Astrocyte (in vitro differentiated cells and primary cell): Measurements from ENCODE around the gene ASMTL.

ENCODE experiments used
- EZH2 ChIP-seq: IDR thresholded peaks from 2 replicates; pipeline ENCODE4 v1.6.1; 2012; ENCODE audit warnings: mild to moderate bottlenecking, low read length, inconsistent platforms; ENCODE audit not compliant: insufficient read depth
- TF ChIP-seq, protein P1 (sequence below): IDR thresholded peaks from 2 replicates; pipeline ENCODE4 v1.5.1; 2011; ENCODE audit warnings: low read depth, mild to moderate bottlenecking, inconsistent platforms, low read length, moderate library complexity; ENCODE audit not compliant: insufficient read depth

- TF ChIP-seq, protein P1, sequence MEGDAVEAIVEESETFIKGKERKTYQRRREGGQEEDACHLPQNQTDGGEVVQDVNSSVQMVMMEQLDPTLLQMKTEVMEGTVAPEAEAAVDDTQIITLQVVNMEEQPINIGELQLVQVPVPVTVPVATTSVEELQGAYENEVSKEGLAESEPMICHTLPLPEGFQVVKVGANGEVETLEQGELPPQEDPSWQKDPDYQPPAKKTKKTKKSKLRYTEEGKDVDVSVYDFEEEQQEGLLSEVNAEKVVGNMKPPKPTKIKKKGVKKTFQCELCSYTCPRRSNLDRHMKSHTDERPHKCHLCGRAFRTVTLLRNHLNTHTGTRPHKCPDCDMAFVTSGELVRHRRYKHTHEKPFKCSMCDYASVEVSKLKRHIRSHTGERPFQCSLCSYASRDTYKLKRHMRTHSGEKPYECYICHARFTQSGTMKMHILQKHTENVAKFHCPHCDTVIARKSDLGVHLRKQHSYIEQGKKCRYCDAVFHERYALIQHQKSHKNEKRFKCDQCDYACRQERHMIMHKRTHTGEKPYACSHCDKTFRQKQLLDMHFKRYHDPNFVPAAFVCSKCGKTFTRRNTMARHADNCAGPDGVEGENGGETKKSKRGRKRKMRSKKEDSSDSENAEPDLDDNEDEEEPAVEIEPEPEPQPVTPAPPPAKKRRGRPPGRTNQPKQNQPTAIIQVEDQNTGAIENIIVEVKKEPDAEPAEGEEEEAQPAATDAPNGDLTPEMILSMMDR = no peak
- TF ChIP-seq EZH2 = no peak
Measured at GRCh38 chrX:1416327-1416784, 36.4 kb downstream of the ASMTL start.
